Erythroblast (primary cell): Measurements from ENCODE around the gene KIF21B.

Experiments
- GATA1 ChIP-seq: IDR thresholded peaks from 2 replicates; pipeline ENCODE4 v1.6.1; 2011; ENCODE audit warnings: low read depth, mild to moderate bottlenecking, control low read depth, low read length, moderate library complexity
- POLR2A ChIP-seq: IDR thresholded peaks from 2 replicates; pipeline ENCODE4 v1.6.1; 2011; ENCODE audit warnings: mild to moderate bottlenecking, low read length

DNA sequence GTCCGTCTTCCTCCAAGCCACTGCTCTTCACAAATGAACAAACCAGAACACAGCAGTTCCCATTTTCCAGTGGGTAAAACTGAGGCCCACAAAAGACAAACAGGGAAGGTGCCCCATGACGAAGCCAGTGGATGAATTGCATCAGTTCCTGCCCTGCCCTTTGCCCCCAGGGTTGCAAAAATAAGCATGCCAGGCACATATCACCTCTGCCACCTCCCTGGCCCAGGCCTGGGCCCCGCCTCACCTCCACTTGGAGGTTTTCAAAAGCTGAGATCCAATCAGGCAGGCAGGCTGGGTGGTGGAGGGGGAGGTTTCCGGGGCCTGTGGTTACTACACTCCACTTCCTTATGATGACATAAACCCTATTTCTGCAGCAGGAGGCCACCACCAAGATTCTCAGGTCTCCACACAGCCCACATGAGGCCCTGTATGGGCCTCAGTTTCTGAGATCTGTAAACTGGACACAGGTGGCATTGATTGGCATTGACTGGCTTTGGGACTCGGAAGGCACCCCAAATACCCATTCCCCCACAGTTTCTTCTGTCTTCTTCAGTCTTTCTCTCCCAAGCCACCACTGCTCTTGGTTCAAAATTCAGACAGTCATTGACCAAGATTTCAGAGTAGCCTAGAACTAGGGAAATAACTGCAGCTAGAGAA lies 4.1 kb downstream of the KIF21B start:
- TF ChIP-seq POLR2A (peak; percentile 61), GATA1 (no peak)
